Stimulated activated CD8-positive, alpha-beta memory T cell treated with anti-CD3 and anti-CD28 coated beads, Interleukin-4, amount 100 ng/mL, for 24 hours (primary cell): Measurements from ENCODE around the gene ADRA2B.
"Not testable (repeated sequence)": the region's sequence is repeated elsewhere in the genome, so short reads cannot be mapped to it uniquely, and the experiment has no call there.

Experiments
- DNase-seq: peaks from one replicate; pipeline ENCODE4 v3.0.0-alpha.2; 2020; ENCODE audit warnings: low read depth

The ADRA2B gene

GRCh38 chr2:96116424-96116878 lies at the start of gene ADRA2B:
Gene ADRA2B, minus strand, starts transcription at chr2:96116571. Its CDS starts 422 bp downstream, at chr2:96116149.
- DNase-seq = peak; percentile 69

- DNase-seq = peak; percentile 60
Measured at GRCh38 chr2:96164459-96165184, 48.3 kb upstream of the ADRA2B start.

GRCh38 chr2:96163768-96164429 lies 47.5 kb upstream of the ADRA2B start:
- DNase-seq = peak; percentile 83

GRCh38 chr2:96163415-96163767 lies 47.0 kb upstream of the ADRA2B start:
- DNase-seq = no peak

GRCh38 chr2:96161898-96162297 lies 45.5 kb upstream of the ADRA2B start:
- DNase-seq = no peak

GRCh38 chr2:96160366-96160765 lies 44.0 kb upstream of the ADRA2B start:
- not testable (repeated sequence) for DNase-seq

- peak; percentile 29 for DNase-seq
Measured at GRCh38 chr2:96159084-96159830, 42.9 kb upstream of the ADRA2B start.

- no peak for DNase-seq
Measured at GRCh38 chr2:96158554-96158940, 42.2 kb upstream of the ADRA2B start.

GRCh38 chr2:96157649-96158553 lies 41.5 kb upstream of the ADRA2B start:
- DNase-seq = peak; percentile 91

- no peak for DNase-seq
Measured at GRCh38 chr2:96156926-96157648, 40.7 kb upstream of the ADRA2B start.

GRCh38 chr2:96156011-96156820 lies 39.8 kb upstream of the ADRA2B start:
- DNase-seq = no peak

GRCh38 chr2:96154506-96155380 lies 38.4 kb upstream of the ADRA2B start:
- DNase-seq = no peak

- DNase-seq = no peak
Measured at GRCh38 chr2:96153991-96154431, 37.6 kb upstream of the ADRA2B start.

GRCh38 chr2:96153291-96153713 lies 36.9 kb upstream of the ADRA2B start:
- no peak for DNase-seq

GRCh38 chr2:96152304-96153161 lies 36.2 kb upstream of the ADRA2B start:
- DNase-seq = no peak

GRCh38 chr2:96151595-96152303 lies 35.4 kb upstream of the ADRA2B start:
- no peak for DNase-seq

GRCh38 chr2:96150791-96151594 lies 34.6 kb upstream of the ADRA2B start:
- DNase-seq = no peak
